Measurements from ENCODE around the gene TSC1. TPM values are rescaled to one million over a fixed set of nuclear protein-coding genes. Genes with fewer than 3 reads are reported as not detected.

Gene TSC1
- total RNA-seq, 2 experiments from 2014 or later, result 28.7 to 66.2 TPM

GRCh38 chr9:132908635-132909034, 35.8 kb downstream of the TSC1 start:
- no peak for DNase-seq (ENCODE audit: low spot score)
- ChIA-PET POLR2A (interaction anchor here (1.3 kb wide), 1 partner anchor 9 kb away, joined by 3 read pairs; no protein-coding TSS in a partner anchor), CTCF (ENCODE audit: unreplicated experiment) (no interaction called here)
- no peak overlapping the region for H3K27ac ChIP-seq (ENCODE audit: low read depth, low read length, poor library complexity, severe bottlenecking)
- H3K9me2 ChIP-seq (ENCODE audit: insufficient read depth, low read length), result no peaks in the 10 kb centered on the region
- H2AFZ ChIP-seq (ENCODE audit: low read length), result no peak overlapping the region
- H4K20me1 ChIP-seq (ENCODE audit: insufficient read depth, low read length), result no peaks in the 10 kb centered on the region
- no peak for TF ChIP-seq CTCF (conservative IDR thresholded peaks at IDR 0.05; ENCODE audit: low read length)
- TF ChIP-seq EZH2phosphoT487 (IDR thresholded peaks at IDR 0.05; ENCODE audit: borderline replicate concordance, low read depth, low read length), result no peak
- intact Hi-C loops (cut with micrococcal nuclease; ENCODE audit: unreplicated experiment), result no loop called here
- no TSS peak for BruUV-seq (replicated peaks)
- no peak overlapping the region for H3K4me3 ChIP-seq (ENCODE audit: low read depth, low read length, poor library complexity, severe bottlenecking)
- H3K79me2 ChIP-seq (ENCODE audit: insufficient read depth, low read depth, low read length), result no peaks in the 10 kb centered on the region
- no peaks in the 10 kb centered on the region for H3K9me3 ChIP-seq (ENCODE audit: low read length)
- H3K4me1 ChIP-seq (ENCODE audit: insufficient read depth, low read length, poor library complexity, severe bottlenecking), result no peaks in the 10 kb centered on the region
- peaks cover 55% of the 10 kb centered on the region for H3K36me3 ChIP-seq (ENCODE audit: insufficient read depth, low read length)
- no peak overlapping the region for H3K4me2 ChIP-seq (ENCODE audit: low read length)

GRCh38 chr9:132905726-132906125, 38.7 kb downstream of the TSC1 start:
- Histone ChIP-seq H3K4me1 (ENCODE audit: insufficient read depth, low read length, poor library complexity, severe bottlenecking) (no peaks in the 10 kb centered on the region), H3K4me3 (ENCODE audit: low read depth, low read length, poor library complexity, severe bottlenecking) (no peak overlapping the region), H3K27ac (ENCODE audit: low read depth, low read length, poor library complexity, severe bottlenecking) (no peak overlapping the region), H3K9me2 (ENCODE audit: insufficient read depth, low read length) (no peaks in the 10 kb centered on the region), H4K20me1 (ENCODE audit: insufficient read depth, low read length) (no peaks in the 10 kb centered on the region), H3K79me2 (ENCODE audit: insufficient read depth, low read depth, low read length) (no peaks in the 10 kb centered on the region), H3K36me3 (ENCODE audit: insufficient read depth, low read length) (peaks cover 50% of the 10 kb centered on the region), H2AFZ (ENCODE audit: low read length) (no peak overlapping the region), H3K9me3 (ENCODE audit: low read length) (no peaks in the 10 kb centered on the region), H3K4me2 (ENCODE audit: low read length) (no peak overlapping the region)
- intact Hi-C loops (cut with micrococcal nuclease; ENCODE audit: unreplicated experiment), result no loop called here
- DNase-seq (ENCODE audit: low spot score), result no peak
- ChIA-PET CTCF (ENCODE audit: unreplicated experiment) (no interaction called here), POLR2A (no interaction called here)
- no TSS peak for BruUV-seq (replicated peaks)
- no peak for TF ChIP-seq CTCF (conservative IDR thresholded peaks at IDR 0.05; ENCODE audit: low read length)
- TF ChIP-seq EZH2phosphoT487 (IDR thresholded peaks at IDR 0.05; ENCODE audit: borderline replicate concordance, low read depth, low read length), result no peak

- Histone ChIP-seq H3K4me1 (ENCODE audit: insufficient read depth, low read length, poor library complexity, severe bottlenecking) (no peaks in the 10 kb centered on the region), H2AFZ (ENCODE audit: low read length) (no peak overlapping the region), H3K79me2 (ENCODE audit: insufficient read depth, low read depth, low read length) (no peaks in the 10 kb centered on the region), H3K9me2 (ENCODE audit: insufficient read depth, low read length) (no peaks in the 10 kb centered on the region), H4K20me1 (ENCODE audit: insufficient read depth, low read length) (no peaks in the 10 kb centered on the region), H3K9me3 (ENCODE audit: low read length) (no peaks in the 10 kb centered on the region), H3K4me2 (ENCODE audit: low read length) (no peak overlapping the region), H3K27ac (ENCODE audit: low read depth, low read length, poor library complexity, severe bottlenecking) (no peak overlapping the region), H3K36me3 (ENCODE audit: insufficient read depth, low read length) (peaks cover 47% of the 10 kb centered on the region), H3K4me3 (ENCODE audit: low read depth, low read length, poor library complexity, severe bottlenecking) (no peak overlapping the region)
- intact Hi-C loops (cut with micrococcal nuclease; ENCODE audit: unreplicated experiment), result no loop called here
- CTCF ChIA-PET (ENCODE audit: unreplicated experiment), result no interaction called here
- TF ChIP-seq CTCF (conservative IDR thresholded peaks at IDR 0.05; ENCODE audit: low read length) (no peak), EZH2phosphoT487 (IDR thresholded peaks at IDR 0.05; ENCODE audit: borderline replicate concordance, low read depth, low read length) (no peak)
- POLR2A ChIA-PET, result no interaction called here
- BruUV-seq (replicated peaks), result no TSS peak
- DNase-seq (ENCODE audit: low spot score), result no peak
Observed at GRCh38 chr9:132903574-132904492, 40.6 kb downstream of the TSC1 start.

All from OCI-LY7 (cell line).